Embryonic facial prominence (tissue), 1 donor: ENCODE measurements around the gene NMNAT2.
A peak's percentile ranks its signal among the peaks of the same experiment; 100 is the strongest.

Experiments
- DNase-seq: peaks from one replicate; pipeline ENCODE4 v3.0.0-alpha.2; 2016; ENCODE audit errors: extremely low spot score

The NMNAT2 gene

DNA sequence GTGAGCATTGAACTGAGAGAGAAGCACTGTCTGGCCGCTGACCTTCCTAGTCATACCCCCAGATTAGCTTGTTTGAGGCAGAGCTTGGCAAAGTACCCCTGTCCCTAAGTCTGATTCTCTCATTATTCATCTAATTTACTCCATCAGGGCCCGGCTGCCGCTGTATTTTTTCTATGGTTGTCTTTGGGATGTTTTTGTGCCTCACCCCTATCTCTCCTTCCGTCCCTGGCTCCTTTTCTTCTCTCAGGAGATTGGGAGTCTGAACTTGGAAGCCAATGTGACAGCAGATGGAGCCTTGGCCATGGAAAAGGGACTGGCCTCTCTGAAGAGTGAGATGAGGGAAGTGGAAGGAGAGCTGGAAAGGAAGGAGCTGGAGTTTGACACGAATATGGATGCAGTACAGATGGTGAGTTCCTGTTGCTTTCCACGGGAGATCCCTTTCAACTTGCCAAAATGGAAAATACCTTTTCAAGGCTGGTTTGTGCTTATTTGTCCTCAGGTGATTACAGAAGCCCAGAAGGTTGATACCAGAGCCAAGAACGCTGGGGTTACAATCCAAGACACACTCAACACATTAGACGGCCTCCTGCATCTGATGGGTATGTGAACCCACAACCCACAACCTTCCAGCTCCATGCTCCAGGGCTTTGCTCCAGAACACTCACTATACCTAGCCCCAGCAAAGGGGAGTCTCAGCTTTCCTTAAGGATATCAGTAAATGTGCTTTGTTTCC, 178.2 kb downstream of the NMNAT2 start:
- no peak for DNase-seq

DNA sequence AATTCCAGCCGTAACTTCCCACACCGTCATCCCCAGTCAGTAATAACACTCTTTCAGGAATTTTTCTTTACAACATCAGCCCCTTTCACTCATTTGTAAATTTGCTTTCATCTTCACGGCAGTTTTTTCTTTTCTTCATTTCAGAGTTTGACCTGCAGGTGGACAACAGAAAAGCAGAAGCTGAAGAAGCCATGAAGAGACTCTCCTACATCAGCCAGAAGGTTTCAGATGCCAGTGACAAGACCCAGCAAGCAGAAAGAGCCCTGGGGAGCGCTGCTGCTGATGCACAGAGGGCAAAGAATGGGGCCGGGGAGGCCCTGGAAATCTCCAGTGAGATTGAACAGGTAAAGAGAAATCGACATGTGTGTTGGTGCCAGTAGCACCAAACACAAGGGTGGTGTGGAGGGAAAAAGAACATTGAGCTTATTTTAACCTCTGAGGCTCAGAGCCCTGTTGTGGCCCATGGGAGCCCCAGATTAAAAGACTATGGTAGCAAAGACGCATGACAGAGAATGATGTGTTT, 178.9 kb downstream of the NMNAT2 start:
- DNase-seq: no peak

DNA sequence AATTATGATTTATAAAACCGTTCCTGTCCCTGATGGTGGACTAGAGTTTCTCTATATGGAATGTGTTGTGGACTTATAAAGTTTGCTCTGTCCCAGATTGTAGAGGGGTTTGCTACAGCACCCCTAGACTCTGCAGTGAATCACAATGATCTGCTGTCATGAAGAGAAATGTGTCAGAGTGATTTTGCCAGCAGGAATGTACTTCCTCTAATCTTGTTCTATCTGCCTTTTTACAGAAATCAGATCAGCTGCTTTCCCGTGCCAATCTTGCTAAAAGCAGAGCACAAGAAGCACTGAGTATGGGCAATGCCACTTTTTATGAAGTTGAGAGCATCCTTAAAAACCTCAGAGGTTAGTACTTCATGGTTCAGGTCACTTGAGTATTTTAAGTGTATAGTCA, 180.1 kb downstream of the NMNAT2 start:
- DNase-seq: no peak

DNA sequence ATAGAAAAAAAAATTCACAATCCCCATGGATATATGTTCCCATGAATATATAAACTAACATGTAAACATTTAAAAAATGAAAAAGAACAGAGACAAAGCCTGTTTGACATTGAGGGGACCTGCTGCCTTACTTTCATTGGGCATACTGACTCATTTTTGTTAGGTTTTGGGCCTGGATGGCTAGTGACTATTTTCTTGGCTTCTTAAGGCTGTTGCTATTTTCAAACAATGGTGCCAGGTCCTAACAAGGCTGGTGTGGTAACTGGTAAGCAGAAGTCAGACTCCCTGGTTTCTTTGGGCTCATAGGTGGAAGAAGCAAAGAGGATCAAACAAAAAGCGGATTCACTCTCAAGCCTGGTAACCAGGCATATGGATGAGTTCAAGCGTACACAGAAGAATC, 181.1 kb downstream of the NMNAT2 start:
- DNase-seq: no peak

DNA sequence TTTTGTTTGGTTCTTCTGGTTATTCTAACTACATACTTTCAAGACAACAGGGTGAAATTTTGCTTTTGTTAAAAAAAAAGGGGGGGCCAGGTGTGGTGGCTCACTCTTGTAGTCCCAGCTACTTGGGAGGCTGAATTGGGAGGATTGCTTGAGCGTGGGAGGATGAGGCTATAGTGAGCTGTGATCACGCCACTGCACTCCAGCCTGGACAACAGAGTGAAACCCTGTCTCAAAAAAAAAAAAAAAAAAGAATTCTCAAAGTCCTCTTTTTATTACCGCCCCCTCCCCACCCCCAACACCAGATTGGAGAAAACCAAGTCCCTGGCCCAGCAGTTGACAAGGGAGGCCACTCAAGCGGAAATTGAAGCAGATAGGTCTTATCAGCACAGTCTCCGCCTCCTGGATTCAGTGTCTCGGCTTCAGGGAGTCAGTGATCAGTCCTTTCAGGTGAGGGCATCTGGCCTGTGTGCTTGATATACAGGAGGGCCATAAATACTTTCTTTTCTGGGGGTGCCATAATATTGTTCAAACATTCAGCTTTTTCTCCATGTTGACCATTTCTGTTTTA, 181.9 kb downstream of the NMNAT2 start:
- DNase-seq: no peak

DNA sequence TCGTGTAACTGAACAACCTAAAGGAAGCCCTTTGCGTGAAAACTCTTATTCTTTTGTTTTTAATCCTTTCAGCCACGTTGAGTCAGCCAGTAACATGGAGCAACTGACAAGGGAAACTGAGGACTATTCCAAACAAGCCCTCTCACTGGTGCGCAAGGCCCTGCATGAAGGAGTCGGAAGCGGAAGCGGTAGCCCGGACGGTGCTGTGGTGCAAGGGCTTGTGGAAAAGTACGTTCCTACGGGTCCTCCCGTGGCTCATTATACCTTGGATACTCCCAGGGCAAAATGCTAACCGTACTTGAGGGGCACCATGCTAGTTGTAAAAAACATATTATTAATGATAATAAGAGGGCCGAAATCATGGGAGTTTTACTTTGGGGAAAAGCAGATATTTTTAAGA, 182.7 kb downstream of the NMNAT2 start:
- DNase-seq: no peak

DNA sequence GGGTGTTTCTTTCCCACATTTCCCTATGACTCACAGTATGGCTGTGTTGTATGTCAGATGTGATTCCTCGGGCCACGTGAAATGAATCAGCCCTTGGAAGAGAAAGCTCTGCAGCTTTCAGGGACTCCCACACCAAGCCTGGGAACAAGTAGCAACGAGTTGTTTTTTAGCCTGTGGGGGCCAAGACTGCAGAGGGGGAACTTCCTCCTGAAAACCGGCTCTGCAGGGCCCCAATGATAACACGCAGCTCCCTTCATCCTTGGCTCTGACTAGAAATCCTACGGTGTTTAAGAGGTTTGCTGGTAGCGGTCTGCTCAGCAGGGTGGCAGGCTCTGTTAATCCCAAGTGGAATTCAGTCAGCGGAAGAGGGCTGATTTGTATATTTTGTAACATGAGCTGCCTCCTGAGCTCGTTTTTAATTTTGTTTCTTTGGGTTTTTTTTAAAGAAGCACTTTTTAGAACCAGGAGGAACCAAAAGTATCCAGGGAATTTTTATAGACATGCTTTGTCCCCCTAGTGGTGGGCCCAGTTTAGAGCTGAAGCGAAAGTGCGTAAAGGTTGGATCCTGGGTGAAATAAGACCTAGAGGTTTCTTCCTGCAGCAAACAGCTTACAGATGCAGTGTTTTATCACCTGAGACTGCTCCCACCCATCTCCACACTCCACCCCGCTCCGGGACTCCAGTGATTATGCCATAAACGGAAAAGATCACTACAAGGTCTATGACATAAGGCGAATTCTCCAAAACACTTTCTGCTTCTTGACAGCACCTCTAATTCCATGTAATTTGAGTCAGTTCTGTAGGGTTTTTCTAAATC, 183.3 kb downstream of the NMNAT2 start:
- peak; percentile 72 for DNase-seq

DNA sequence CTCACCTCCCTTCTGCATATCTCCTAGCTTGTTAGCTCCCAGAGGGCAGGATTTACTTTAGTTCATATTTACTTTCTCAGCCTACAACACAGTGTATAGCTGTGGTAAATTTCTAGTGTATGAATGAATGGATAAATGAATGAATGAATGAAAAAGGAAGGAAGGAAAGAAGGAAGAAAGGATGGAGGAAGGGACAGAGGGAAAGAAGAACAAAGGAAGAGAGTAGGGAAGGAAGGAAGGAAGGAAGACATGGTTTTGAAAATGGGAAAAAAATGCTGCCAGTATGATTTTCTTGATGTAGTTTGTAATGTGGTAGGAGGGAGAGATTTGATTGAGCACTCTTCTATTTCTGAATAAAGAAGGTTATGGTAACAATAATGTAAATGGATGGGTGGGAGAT, 185.1 kb downstream of the NMNAT2 start:
- DNase-seq: no peak

DNA sequence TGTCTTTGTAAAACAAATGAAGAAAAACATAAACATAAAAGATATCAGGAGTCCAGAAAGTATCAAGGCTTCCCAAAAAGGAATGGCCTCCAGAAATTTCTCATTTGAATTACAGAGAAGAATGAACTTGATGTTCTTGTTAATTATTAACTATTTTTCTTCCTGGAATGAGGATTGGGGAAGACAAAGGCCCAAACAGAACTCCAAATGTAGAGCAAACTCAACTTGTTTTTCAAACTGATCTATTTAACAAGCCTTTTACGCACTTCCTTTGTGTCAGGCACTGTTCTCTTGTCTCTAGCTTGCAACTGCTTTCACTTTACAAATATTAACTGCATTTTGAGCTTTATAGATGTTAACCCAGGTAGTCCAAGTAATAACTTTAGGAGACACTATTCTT, 186.6 kb downstream of the NMNAT2 start:
- DNase-seq: no peak

DNA sequence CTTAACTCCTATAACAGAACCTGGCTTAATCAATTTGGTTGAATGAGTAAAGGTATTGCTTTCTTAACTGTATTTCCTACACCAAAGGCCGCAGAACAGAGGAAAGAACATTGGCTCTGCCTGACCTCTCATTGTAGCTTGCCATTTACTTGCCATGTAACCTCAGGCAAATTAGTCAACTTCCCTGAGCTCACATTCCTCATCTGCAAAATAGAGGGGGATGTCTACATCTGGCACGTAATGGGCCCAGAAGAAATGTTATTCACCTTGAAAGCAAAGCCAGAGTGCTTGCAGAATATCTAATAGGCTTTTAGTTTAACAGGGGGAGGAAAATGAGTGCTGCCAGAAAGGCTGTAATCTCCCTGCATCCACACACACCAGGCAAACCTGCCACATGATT, 187.8 kb downstream of the NMNAT2 start:
- no peak for DNase-seq

DNA sequence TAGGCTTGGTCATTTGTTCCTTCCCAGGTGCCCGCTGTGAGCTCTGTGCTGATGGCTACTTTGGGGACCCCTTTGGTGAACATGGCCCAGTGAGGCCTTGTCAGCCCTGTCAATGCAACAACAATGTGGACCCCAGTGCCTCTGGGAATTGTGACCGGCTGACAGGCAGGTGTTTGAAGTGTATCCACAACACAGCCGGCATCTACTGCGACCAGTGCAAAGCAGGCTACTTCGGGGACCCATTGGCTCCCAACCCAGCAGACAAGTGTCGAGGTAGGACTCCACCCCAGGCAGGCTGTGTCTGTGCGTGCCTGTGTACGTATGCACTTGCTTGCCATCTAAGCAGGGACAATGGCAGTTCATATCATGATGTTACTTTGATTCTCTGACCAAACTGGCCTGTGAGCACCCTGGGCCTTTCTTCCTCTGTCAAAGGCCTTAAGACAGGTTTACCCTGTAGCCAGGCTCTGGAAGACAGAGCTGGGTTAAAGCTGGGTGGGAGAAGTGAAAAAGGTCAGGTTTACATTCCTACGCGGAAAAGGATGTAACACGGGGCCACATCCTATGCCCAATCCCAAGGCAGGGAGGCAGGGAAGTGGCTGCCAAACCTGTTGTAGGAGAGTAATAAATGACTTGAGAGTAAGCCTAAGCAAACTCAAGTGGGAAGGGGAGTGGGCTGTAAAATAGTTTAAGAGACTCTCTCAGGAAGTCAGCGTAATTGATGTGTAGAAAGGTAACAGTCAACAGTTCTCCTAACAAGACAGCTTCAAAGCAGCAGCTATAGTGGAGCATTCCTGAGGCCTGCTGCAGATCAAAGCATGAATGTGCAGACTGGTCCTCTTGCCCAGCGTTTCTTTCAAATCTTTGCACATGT, 189.6 kb downstream of the NMNAT2 start:
- DNase-seq: no peak

DNA sequence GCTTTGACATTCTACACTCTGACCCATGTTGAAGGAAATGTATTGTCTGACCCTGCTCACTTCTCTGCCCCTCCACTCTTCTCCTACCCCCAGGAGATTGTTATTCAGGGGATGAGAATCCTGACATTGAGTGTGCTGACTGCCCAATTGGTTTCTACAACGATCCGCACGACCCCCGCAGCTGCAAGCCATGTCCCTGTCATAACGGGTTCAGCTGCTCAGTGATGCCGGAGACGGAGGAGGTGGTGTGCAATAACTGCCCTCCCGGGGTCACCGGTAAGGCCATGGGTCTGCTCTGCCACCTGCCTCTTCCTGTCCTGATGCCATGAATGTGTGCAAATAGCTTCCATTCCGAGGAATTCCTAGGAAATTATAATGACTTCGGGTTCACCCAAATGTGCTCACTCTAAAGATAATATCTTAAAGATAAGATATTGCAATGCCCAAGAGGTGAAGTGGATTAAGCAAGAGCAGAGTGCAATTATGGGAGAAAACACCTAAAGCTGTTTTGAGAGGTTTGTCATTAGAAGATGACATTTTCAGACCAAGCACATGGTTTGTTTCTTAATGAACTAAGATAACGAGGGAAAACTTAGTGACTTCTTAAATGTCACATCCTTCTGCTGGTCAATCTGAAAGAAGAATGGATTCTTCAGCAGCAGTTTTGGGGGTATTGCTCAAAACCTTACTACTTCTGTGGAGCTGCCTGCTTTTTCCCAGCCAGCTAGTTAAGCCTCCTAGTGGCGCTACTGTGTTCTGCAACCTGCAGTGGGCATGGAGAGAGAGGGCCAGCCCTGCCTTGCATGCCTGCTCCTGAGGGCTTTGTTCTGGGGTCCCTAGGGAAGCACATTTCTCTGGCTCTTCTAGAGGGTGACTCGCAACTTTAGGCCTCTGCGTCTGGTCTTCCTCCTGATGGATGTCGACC, 190.5 kb downstream of the NMNAT2 start:
- no peak for DNase-seq

DNA sequence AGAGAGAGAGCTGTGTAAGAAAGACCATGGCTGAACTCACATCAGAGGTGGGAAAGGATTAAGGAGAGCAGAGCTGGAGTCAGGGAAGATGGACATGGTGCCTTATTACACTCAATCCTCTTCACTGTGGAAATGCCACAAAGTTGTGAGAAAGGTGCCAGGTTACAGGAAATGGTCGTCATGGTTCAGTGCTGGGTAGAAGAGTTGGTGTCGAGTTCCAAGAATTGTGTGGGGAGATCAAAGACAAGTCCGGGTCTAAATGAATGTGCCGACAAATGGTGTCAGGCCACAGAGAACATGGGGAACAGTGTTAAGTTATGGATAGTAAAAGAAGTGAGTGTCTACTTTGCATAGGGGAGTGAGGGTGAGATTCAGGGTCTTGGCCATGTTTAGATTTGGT, 191.2 kb downstream of the NMNAT2 start:
- no peak for DNase-seq

DNA sequence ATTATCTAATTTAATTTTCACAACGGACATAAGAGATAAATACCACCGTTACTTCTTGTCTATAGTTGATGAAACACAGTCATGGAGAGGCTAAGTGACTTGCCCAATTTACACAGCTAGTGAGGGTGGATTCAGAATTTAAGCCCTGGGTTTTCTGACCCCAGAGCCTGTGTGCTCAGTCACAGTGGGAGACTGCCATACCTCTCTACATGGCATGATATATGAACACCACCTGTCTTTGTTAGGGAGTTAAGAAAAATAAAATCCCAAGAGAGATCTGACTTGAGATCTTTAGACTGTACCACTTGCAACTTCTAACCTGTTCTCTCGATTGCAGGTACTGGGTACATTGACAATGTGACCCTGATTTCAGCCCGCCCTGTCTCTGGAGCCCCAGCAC, 191.8 kb downstream of the NMNAT2 start:
- DNase-seq: no peak

DNA sequence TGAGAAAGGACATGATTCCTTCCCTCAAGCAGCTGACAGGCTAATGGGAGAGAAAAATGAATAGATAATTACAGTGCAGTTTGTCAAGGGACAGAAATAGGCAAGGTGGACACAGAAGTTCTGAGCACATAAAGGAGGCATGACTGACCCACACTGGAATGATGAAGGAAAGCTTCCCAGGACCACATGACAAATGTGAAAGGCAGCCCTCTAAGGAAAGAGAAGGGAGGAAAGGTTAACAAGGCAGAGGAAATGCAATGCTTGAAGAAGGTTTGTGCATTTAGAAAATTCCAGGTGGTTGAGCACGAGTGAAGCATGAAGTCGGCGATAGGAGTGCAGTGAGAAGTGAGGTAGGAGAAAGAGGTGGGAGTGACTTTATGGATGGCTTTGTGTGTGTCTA, 194.7 kb downstream of the NMNAT2 start:
- DNase-seq: no peak

DNA sequence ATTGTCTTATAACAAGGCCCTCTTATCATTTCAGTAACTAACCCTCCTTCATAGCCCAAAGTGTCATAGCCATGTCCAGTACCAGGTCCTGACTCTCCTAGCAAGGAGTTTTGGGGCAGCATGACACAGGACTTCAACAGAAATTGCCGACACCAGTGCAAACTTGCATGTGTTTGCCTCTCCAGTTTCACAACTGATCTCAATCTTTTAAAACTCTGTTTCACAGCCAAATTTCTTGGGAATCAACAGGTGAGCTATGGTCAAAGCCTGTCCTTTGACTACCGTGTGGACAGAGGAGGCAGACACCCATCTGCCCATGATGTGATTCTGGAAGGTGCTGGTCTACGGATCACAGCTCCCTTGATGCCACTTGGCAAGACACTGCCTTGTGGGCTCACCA, 195.3 kb downstream of the NMNAT2 start:
- no peak for DNase-seq

DNA sequence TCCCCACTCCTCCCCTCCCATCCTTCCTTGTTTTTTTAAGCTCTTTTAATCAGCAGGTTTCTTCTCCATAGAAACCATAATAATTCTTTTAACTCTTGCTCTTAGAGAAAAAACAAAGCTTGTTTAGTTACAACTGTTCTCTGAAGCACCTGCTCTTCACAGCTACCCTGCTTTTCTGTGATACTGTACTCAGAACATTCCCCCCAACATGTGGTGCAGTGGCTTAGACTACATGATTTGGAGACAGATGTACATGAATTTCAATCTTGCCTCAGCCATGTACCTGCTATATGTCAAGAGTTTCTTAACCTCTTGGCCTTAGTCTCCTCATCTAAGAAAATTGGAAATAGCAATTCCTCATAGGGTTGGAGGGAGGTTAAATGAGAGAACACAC, 198.6 kb downstream of the NMNAT2 start:
- DNase-seq: no peak

DNA sequence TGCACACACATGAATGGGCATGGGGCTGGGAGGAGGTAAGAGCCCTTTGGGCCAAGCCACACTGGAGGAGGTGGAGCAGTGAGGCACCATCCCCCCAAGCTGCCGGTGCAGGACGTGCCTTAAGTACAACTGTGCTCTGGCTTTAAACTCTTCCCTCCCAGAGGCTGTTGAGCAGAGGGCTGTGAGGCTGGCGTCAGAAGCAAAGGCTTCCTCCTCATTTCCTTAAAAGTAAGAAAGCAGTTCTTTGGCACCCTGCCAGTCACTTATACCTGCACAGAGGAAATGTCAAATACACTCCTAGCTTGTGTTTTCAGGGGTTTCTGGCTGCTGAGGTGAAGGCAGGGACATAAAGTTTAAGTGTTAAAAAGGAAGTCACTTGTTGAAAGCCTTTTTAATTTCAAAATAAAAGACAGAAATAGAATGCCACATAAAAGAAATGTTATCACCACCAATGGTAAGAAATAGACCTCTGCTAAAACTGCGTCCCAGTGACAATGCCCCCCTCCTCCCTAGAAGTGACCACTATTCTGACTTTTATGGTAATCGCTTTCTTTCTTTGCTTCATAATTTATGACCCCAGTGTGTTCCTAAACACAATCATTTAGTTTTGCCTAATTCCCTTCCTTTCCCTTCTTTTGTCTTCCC, 199.1 kb downstream of the NMNAT2 start:
- no peak for DNase-seq

DNA sequence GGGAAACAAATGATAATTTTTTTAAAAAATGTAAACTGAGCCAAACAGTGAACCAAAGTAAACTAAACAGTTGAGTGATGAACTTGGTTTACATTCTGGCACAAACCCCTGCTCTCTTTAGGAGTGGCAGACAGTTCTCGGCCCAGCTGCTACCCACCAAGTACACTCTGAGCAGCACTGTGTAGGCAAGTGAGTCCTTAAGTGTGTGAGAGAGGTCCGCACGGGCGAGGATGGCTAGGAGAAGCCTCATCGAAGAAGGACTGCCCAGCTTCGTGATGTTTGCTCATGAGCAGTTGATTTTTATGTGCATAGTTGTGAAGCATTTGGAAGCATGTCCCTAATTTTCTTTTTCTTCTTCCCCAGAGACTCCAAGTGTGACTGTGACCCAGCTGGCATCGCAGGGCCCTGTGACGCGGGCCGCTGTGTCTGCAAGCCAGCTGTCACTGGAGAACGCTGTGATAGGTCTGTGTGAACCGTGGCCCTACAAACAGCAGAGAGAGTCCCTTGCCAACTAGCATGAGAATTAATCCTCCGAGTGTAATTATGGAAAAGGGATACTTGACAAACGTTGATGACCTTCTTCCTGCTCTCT, 200.1 kb downstream of the NMNAT2 start:
- DNase-seq: no peak

DNA sequence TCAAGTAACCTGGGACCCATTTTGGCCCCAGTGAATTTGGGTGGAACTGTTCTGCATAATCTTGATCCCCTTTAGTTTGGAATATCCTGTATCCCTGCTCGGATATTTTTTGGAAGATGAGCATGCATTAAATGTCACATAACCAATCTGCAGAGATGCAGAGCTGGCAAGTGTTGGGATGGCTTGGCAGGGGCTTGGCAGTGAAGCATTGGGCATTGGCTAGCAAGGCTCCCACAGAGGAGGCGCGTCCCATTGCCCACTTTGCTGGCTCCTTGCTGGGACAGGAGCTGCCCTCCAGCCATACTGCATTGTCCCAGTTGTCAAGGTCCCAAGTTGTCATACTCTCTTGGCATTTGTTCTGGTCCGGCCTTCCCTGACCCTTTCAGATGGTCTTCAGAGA, 202.2 kb downstream of the NMNAT2 start:
- no peak for DNase-seq
